K562 (cell line): ENCODE data around the gene SH3BGR. TPM values are rescaled to one million over a fixed set of nuclear protein-coding genes. Genes with fewer than 3 reads are reported as not detected.
A peak's percentile ranks its signal among the peaks of the same experiment; 100 is the strongest.

ENCODE experiments used
- DACH1 ChIP-seq: fragments of 450-650 bp; IDR thresholded peaks from 2 replicates; pipeline ENCODE4 v1.6.1; 2018; ENCODE audit not compliant: partially characterized antibody
- DNMT1 ChIP-seq: fragments of 450-650 bp; IDR thresholded peaks from 2 replicates; pipeline ENCODE4 v1.6.1; 2016; ENCODE audit warnings: antibody characterized with exemption, mild to moderate bottlenecking
- EZH2 ChIP-seq: IDR thresholded peaks from 2 replicates; pipeline ENCODE4 v1.6.1; 2012; ENCODE audit warnings: low read depth, mild to moderate bottlenecking, inconsistent platforms, low read length, borderline replicate concordance
- FOXA1 ChIP-seq: fragments of 450-650 bp; IDR thresholded peaks from 2 replicates; pipeline ENCODE4 v1.6.1; 2016; ENCODE audit warnings: mild to moderate bottlenecking, borderline replicate concordance
- ILF3 ChIP-seq: fragments of 450-650 bp; IDR thresholded peaks from 2 replicates; pipeline ENCODE4 v1.6.1; 2018; ENCODE audit warnings: antibody characterized with exemption, mild to moderate bottlenecking, moderate library complexity, borderline replicate concordance
- LARP7 ChIP-seq: fragments of 450-650 bp; IDR thresholded peaks from 2 replicates; pipeline ENCODE4 v1.6.1; 2016
- MTA1 ChIP-seq: fragments of 450-650 bp; IDR thresholded peaks from 2 replicates; pipeline ENCODE4 v1.6.1; 2017; ENCODE audit warnings: borderline replicate concordance
- NBN ChIP-seq: fragments of 450-650 bp; IDR thresholded peaks from 2 replicates; pipeline ENCODE4 v1.6.1; 2016; ENCODE audit warnings: low read depth, mild to moderate bottlenecking
- NFYB ChIP-seq: IDR thresholded peaks from 2 replicates; pipeline ENCODE4 v1.6.1; 2011; ENCODE audit warnings: mild to moderate bottlenecking, moderate library complexity; ENCODE audit not compliant: insufficient read length; ENCODE audit errors: extremely low read depth
- PML ChIP-seq: IDR thresholded peaks from 2 replicates; pipeline ENCODE4 v1.6.1; 2012; ENCODE audit warnings: low read length, inconsistent platforms
- RAD51 ChIP-seq: fragments of 450-650 bp; IDR thresholded peaks from 2 replicates; pipeline ENCODE4 v1.7.1; 2016; ENCODE audit warnings: low read depth, mild to moderate bottlenecking, borderline replicate concordance
- RBBP5 ChIP-seq: fragments of 200-600 bp; sonication (generic); IDR thresholded peaks from 2 replicates; pipeline ENCODE4 v1.6.1; 2012; ENCODE audit warnings: borderline replicate concordance, mild to moderate bottlenecking, low read length, control low read depth, inconsistent platforms; ENCODE audit not compliant: insufficient read depth, poor library complexity, severe bottlenecking
- RBM25 ChIP-seq: fragments of 200-400 bp; formaldehyde crosslinking; IDR thresholded peaks from 2 replicates; pipeline ENCODE4 v1.6.1; 2018; ENCODE audit warnings: low read length, low read depth, moderate library complexity; ENCODE audit not compliant: severe bottlenecking
- XRCC3 ChIP-seq: fragments of 450-650 bp; IDR thresholded peaks from 2 replicates; pipeline ENCODE4 v1.6.1; 2017; ENCODE audit warnings: mild to moderate bottlenecking, moderate library complexity
- XRCC4 ChIP-seq: IDR thresholded peaks from one replicate; pipeline ENCODE4 v1.6.1; 2011; ENCODE audit not compliant: insufficient read depth, insufficient read length; ENCODE audit errors: extremely low read depth
- ZNF184 ChIP-seq: sonication (generic); formaldehyde crosslinking; IDR thresholded peaks from 2 replicates; pipeline ENCODE4 v1.5.0; 2020; ENCODE audit warnings: missing genetic modification reagents
- ZNF3 ChIP-seq: fragments of 250-450 bp; sonication (Bioruptor Pico); IDR thresholded peaks from 2 replicates; pipeline ENCODE4 v1.5.0; 2021; ENCODE audit warnings: mild to moderate bottlenecking, moderate library complexity
- ZNF41 ChIP-seq: fragments of 250-450 bp; sonication (Bioruptor Pico); conservative IDR thresholded peaks from 2 replicates; pipeline ENCODE4 v1.4.0; 2020; ENCODE audit warnings: mild to moderate bottlenecking
- ZNF436 ChIP-seq: fragments of 250-450, 450-650 bp; sonication (Bioruptor Pico); formaldehyde crosslinking; IDR thresholded peaks from 2 replicates; pipeline ENCODE4 v1.7.0; 2020; ENCODE audit warnings: mild to moderate bottlenecking
- polyA plus RNA-seq, 8 experiments: library from polyadenylated mRNA; depleted of rRNA in 4 of 8; stranded (reverse) in 5 of 8; unstranded in 3 of 8; fragments of >200 nt; fragmentation: Nextera tagmentation in 2 of 8; fragmentation: Illumina TruSeq in 1 of 8; extraction: Ambion mirVana in 2 of 8; extraction: Trizol in 1 of 8; gene quantifications; 2 replicates each; pipeline versions ENCODE4 v1.2.1 to v1.2.3, GENCODE V29; 2011 to 2014; ENCODE audit warnings: inconsistent platforms in 1 of 8, missing spikeins in 1 of 8
- total RNA-seq, 7 experiments: library from RNA; depleted of rRNA in 6 of 7; stranded (reverse); fragments of >200 nt in 6 of 7; fragmentation: Illumina TruSeq in 2 of 7; extraction: Trizol in 2 of 7; gene quantifications; 2 replicates each; pipeline versions ENCODE4 v1.2.1 to v1.2.3, GENCODE V29; 2011 to 2021; ENCODE audit warnings: low replicate concordance in 1 of 7
- TF ChIP-seq, protein P1 (sequence below): fragments of 250-450 bp; sonication (Bioruptor Pico); IDR thresholded peaks from 2 replicates; pipeline ENCODE4 v1.5.0; 2021; ENCODE audit warnings: mild to moderate bottlenecking, borderline replicate concordance
- TF ChIP-seq, protein P2 (sequence below): fragments of 250-450 bp; sonication (Bioruptor Pico); IDR thresholded peaks from 2 replicates; pipeline ENCODE4 v1.5.1; 2021; ENCODE audit warnings: mild to moderate bottlenecking
- TF ChIP-seq, protein P3 (sequence below): fragments of 450-650 bp; IDR thresholded peaks from 2 replicates; pipeline ENCODE4 v1.7.0; 2016; ENCODE audit warnings: borderline replicate concordance
- TF ChIP-seq, protein P4 (sequence below): IDR thresholded peaks from 2 replicates; pipeline ENCODE4 v1.6.1; 2011; ENCODE audit not compliant: insufficient read length; ENCODE audit errors: extremely low read depth

Gene SH3BGR
- total and polyA plus RNA-seq, 9 of the 15 experiments (the other 6 are each of a cell fraction or from before 2014, with no cell fraction given) = 6.6 to 42.9 (median 25.6) TPM

DNA sequence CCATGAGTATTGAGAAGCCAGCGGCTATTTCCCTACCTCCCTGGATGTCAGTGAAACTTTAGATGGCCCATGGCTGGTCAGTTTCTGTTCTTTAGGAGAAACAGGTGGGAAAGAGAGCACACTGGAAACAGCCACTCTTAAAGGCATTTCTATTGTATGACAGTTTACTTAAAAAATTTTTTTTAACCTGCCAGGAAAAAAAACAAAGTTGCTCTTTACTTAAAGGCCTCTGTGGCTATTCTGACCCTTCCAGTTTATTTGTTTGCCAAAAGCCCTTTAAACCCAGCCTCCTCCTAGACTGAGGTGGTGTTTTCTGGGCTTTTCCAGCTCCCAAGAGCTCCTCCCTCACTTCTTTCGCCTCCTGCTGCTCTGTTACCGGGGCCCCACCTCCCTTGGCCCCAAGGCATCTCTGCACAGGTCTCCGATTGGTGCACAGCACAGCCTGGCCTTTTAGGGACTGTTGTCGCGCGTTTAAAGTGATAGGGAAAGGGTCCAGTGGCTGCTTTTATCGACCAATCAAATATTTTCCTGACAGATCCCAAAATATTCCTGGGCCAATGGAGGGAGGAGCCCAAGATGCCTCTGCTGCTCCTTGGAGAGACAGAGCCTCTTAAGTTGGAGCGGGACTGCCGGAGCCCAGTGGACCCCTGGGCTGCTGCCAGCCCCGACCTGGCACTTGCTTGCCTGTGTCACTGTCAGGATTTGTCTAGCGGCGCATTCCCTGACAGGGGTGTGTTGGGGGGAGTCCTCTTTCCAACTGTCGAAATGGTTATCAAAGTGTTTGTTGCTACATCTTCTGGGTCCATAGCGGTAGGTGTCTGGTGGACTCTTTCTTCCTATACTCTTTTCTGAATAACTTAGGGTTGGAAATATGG is at the start of gene SH3BGR (continued):
- TF ChIP-seq RAD51 = no peak
- TF ChIP-seq EZH2 = no peak
- TF ChIP-seq NFYB = peak; percentile 83
- TF ChIP-seq RBM25 = peak; percentile 48
- no peak for TF ChIP-seq MTA1
- TF ChIP-seq, protein P1, sequence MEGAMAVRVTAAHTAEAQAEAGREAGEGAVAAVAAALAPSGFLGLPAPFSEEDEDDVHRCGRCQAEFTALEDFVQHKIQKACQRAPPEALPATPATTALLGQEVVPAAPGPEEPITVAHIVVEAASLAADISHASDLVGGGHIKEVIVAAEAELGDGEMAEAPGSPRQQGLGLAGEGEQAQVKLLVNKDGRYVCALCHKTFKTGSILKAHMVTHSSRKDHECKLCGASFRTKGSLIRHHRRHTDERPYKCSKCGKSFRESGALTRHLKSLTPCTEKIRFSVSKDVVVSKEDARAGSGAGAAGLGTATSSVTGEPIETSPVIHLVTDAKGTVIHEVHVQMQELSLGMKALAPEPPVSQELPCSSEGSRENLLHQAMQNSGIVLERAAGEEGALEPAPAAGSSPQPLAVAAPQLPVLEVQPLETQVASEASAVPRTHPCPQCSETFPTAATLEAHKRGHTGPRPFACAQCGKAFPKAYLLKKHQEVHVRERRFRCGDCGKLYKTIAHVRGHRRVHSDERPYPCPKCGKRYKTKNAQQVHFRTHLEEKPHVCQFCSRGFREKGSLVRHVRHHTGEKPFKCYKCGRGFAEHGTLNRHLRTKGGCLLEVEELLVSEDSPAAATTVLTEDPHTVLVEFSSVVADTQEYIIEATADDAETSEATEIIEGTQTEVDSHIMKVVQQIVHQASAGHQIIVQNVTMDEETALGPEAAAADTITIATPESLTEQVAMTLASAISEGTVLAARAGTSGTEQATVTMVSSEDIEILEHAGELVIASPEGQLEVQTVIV = 0 out of 2 replicates have a peak, but pooled peaks have one; percentile 42
- no peak for TF ChIP-seq DACH1
- no peak for TF ChIP-seq ZNF184 (CRISPR knock-in tag)
- TF ChIP-seq XRCC4 = no peak
- no peak for TF ChIP-seq PML
- no peak for TF ChIP-seq ILF3
- no peak for TF ChIP-seq ZNF3
- TF ChIP-seq ZNF436 (CRISPR knock-in tag) = 0 out of 2 replicates have a peak, but pooled peaks have one; percentile 33
- no peak for TF ChIP-seq XRCC3
- TF ChIP-seq FOXA1 = no peak
- no peak for TF ChIP-seq DNMT1
- no peak for TF ChIP-seq LARP7
- TF ChIP-seq, protein P2, sequence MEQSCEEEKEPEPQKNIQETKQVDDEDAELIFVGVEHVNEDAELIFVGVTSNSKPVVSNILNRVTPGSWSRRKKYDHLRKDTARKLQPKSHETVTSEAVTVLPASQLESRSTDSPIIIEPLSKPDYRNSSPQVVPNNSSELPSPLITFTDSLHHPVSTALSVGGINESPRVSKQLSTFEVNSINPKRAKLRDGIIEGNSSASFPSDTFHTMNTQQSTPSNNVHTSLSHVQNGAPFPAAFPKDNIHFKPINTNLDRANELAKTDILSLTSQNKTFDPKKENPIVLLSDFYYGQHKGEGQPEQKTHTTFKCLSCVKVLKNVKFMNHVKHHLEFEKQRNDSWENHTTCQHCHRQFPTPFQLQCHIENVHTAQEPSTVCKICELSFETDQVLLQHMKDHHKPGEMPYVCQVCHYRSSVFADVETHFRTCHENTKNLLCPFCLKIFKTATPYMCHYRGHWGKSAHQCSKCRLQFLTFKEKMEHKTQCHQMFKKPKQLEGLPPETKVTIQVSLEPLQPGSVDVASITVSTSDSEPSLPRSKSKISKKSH (CRISPR knock-in tag) = no peak
- 0 out of 2 replicates have a peak, but pooled peaks have one; percentile 49 for TF ChIP-seq ZNF41 (CRISPR knock-in tag)
- no peak for TF ChIP-seq NBN
- TF ChIP-seq, protein P3, sequence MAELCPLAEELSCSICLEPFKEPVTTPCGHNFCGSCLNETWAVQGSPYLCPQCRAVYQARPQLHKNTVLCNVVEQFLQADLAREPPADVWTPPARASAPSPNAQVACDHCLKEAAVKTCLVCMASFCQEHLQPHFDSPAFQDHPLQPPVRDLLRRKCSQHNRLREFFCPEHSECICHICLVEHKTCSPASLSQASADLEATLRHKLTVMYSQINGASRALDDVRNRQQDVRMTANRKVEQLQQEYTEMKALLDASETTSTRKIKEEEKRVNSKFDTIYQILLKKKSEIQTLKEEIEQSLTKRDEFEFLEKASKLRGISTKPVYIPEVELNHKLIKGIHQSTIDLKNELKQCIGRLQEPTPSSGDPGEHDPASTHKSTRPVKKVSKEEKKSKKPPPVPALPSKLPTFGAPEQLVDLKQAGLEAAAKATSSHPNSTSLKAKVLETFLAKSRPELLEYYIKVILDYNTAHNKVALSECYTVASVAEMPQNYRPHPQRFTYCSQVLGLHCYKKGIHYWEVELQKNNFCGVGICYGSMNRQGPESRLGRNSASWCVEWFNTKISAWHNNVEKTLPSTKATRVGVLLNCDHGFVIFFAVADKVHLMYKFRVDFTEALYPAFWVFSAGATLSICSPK = no peak
- no peak for TF ChIP-seq RBBP5
- TF ChIP-seq, protein P4, sequence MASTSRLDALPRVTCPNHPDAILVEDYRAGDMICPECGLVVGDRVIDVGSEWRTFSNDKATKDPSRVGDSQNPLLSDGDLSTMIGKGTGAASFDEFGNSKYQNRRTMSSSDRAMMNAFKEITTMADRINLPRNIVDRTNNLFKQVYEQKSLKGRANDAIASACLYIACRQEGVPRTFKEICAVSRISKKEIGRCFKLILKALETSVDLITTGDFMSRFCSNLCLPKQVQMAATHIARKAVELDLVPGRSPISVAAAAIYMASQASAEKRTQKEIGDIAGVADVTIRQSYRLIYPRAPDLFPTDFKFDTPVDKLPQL = no peak
